GM12878 (cell line): ENCODE results near the gene AGPAT2. TPM values are rescaled to one million over a fixed set of nuclear protein-coding genes. Genes with fewer than 3 reads are reported as not detected.

Experiments used
- ATAC-seq: fragments of 200-7000 bp; cut with Tn5 transposase; 3 replicates; pipeline ENCODE4 v1.9.1; 2020; ENCODE audit warnings: mild to moderate bottlenecking, moderate library complexity
- BruUV-seq: library from RNA; stranded (reverse); fragments of 400-500 nt; replicated peaks from 2 replicates; lab custom pipeline; 2021; lab: Mats Ljungman, UMichigan
- CTCF ChIA-PET: fragments of 300-600 bp; sonication (Branson Sonifier 250); formaldehyde crosslinking; extraction: SDS; loops from one replicate; lab custom pipeline; 2021; ENCODE audit warnings: inconsistent platforms; lab: Yijun Ruan, JAX
- POLR2A ChIA-PET: fragments of 350-600 bp; formaldehyde crosslinking; extraction: SDS; loops from one replicate; lab custom pipeline; 2021; ENCODE audit warnings: inconsistent platforms; lab: Charles Lee
- RAD21 ChIA-PET: fragments of 300-600 bp; sonication (Branson Sonifier 250); formaldehyde crosslinking; loops from one replicate; lab custom pipeline; 2023; ENCODE audit warnings: antibody characterized with exemption; ENCODE audit not compliant: unreplicated experiment; lab: Charles Lee
- SMC1A ChIA-PET: fragments of 300-600 bp; sonication (Branson Sonifier 250); formaldehyde crosslinking; loops from one replicate; lab custom pipeline; 2023; ENCODE audit not compliant: unreplicated experiment, uncharacterized antibody; lab: Charles Lee
- DNase-seq: peaks from one replicate; pipeline ENCODE4 v3.0.0-alpha.2; 2011; ENCODE audit warnings: low read depth, low spot score
- FAIRE-seq: peaks from 3 replicates; lab custom pipeline; 2011; peaks lifted over from hg19 to GRCh38; lab: Jason Lieb, UNC
- H2AFZ ChIP-seq: 2 replicates; pipeline ENCODE4 v1.6.0; 2011; ENCODE audit warnings: low read depth, low read length, control low read depth; ENCODE audit not compliant: control insufficient read depth
- H3K27ac ChIP-seq: 2 replicates; pipeline ENCODE4 v1.5.1; 2011; ENCODE audit warnings: control low read depth; ENCODE audit not compliant: control insufficient read depth, insufficient read depth
- H3K27me3 ChIP-seq, 2 experiments: replicated peaks in 1 of 2; 2 replicates each; pipeline versions ENCODE4 v1.6.0 to v1.6.1; 2011; ENCODE audit warnings: low read length in 1 of 2; ENCODE audit not compliant: control insufficient read depth in 2 of 2, insufficient read depth in 2 of 2
- H3K36me3 ChIP-seq, 2 experiments: 2 replicates each; pipeline ENCODE4 v1.5.1; 2011; ENCODE audit warnings: low read length in 1 of 2; ENCODE audit not compliant: control insufficient read depth in 2 of 2, insufficient read depth in 2 of 2
- H3K4me1 ChIP-seq: 2 replicates; pipeline ENCODE4 v1.6.1; 2011; ENCODE audit warnings: mild to moderate bottlenecking, low read length, moderate library complexity, mixed read lengths; ENCODE audit not compliant: control insufficient read depth, insufficient read depth
- H3K4me2 ChIP-seq: 2 replicates; pipeline ENCODE4 v1.6.0; 2011; ENCODE audit warnings: control low read depth; ENCODE audit not compliant: control insufficient read depth, insufficient read depth
- H3K4me3 ChIP-seq: fragments of 200-600 bp; sonication (generic); 2 replicates; pipeline ENCODE4 v1.5.1; 2016
- H3K79me2 ChIP-seq: 2 replicates; pipeline ENCODE4 v1.6.0; 2011; ENCODE audit warnings: low read length; ENCODE audit not compliant: control insufficient read depth, insufficient read depth
- H3K9ac ChIP-seq: 2 replicates; pipeline ENCODE4 v1.8.0; 2011; ENCODE audit warnings: low read length, control low read depth, mixed read lengths; ENCODE audit not compliant: control insufficient read depth, insufficient read depth
- H3K9me3 ChIP-seq: replicated peaks from 3 replicates; pipeline ENCODE4 v1.5.1; 2011; ENCODE audit warnings: mild to moderate bottlenecking, low read length; ENCODE audit not compliant: control insufficient read depth, insufficient read depth
- H4K20me1 ChIP-seq: 2 replicates; pipeline ENCODE4 v1.6.0; 2011; ENCODE audit not compliant: control insufficient read depth, insufficient read depth
- ATF7 ChIP-seq: fragments of 450-650 bp; IDR thresholded peaks from 2 replicates; pipeline ENCODE4 v1.6.1; 2016; ENCODE audit warnings: low read depth, mild to moderate bottlenecking
- BMI1 ChIP-seq: fragments of 450-650 bp; IDR thresholded peaks from 2 replicates; pipeline ENCODE4 v1.6.1; 2016; ENCODE audit warnings: mild to moderate bottlenecking, moderate library complexity, borderline replicate concordance
- EGR1 ChIP-seq, 2 experiments: IDR thresholded peaks; 1 replicate in 1 of 2; 2 replicates in 1 of 2; pipeline ENCODE4 v1.6.1; 2011 to 2012; ENCODE audit warnings: low read depth in 2 of 2, low read length in 2 of 2, borderline replicate concordance in 1 of 2, mild to moderate bottlenecking in 1 of 2, moderate library complexity in 1 of 2
- FOS ChIP-seq: IDR thresholded peaks from 3 replicates; pipeline ENCODE4 v1.6.1; 2011; ENCODE audit warnings: borderline replicate concordance; ENCODE audit not compliant: insufficient read length; ENCODE audit errors: extremely low read depth
- FOXK2 ChIP-seq: fragments of 450-650 bp; IDR thresholded peaks from 2 replicates; pipeline ENCODE4 v1.6.1; 2017; ENCODE audit warnings: mild to moderate bottlenecking, moderate library complexity
- GABPA ChIP-seq: IDR thresholded peaks from 2 replicates; pipeline ENCODE4 v1.6.1; 2014; ENCODE audit warnings: antibody characterized with exemption, low read depth, mild to moderate bottlenecking, inconsistent platforms
- HDAC6 ChIP-seq: fragments of 200-600 bp; sonication (generic); IDR thresholded peaks from one replicate; pipeline ENCODE4 v1.8.0; 2017; ENCODE audit warnings: antibody characterized with exemption; ENCODE audit not compliant: unreplicated experiment
- NRF1 ChIP-seq: conservative IDR thresholded peaks from 2 replicates; pipeline ENCODE4 v1.6.1; 2011; ENCODE audit warnings: mild to moderate bottlenecking, low read depth, low read length, improper control_type of control experiment
- RELA ChIP-seq: fragments of 450-650 bp; IDR thresholded peaks from 2 replicates; pipeline ENCODE4 v1.8.0; 2014; ENCODE audit warnings: borderline replicate concordance; ENCODE audit not compliant: partially characterized antibody
- SKIL ChIP-seq: fragments of 450-650 bp; IDR thresholded peaks from 2 replicates; pipeline ENCODE4 v1.6.1; 2017; ENCODE audit warnings: mild to moderate bottlenecking, low read depth, inconsistent platforms; ENCODE audit not compliant: poor library complexity, severe bottlenecking
- SMC3 ChIP-seq: IDR thresholded peaks from 2 replicates; pipeline ENCODE4 v1.6.1; 2011; ENCODE audit warnings: low read length, improper control_type of control experiment, borderline replicate concordance
- SP1 ChIP-seq: IDR thresholded peaks from one replicate; pipeline ENCODE4 v1.6.1; 2011; ENCODE audit warnings: low read depth, low read length
- TAF1 ChIP-seq: IDR thresholded peaks from 2 replicates; pipeline ENCODE4 v1.6.1; 2011; ENCODE audit warnings: mild to moderate bottlenecking, low read depth, low read length, borderline replicate concordance
- TCF12 ChIP-seq: IDR thresholded peaks from 2 replicates; pipeline ENCODE4 v1.6.1; 2011; ENCODE audit warnings: low read depth, mild to moderate bottlenecking, low read length
- USF2 ChIP-seq: IDR thresholded peaks from 2 replicates; pipeline ENCODE4 v1.6.1; 2011; ENCODE audit warnings: low read depth, low read length, improper control_type of control experiment, borderline replicate concordance
- YBX1 ChIP-seq: fragments of 450-650 bp; IDR thresholded peaks from 2 replicates; pipeline ENCODE4 v1.6.1; 2016; ENCODE audit warnings: antibody characterized with exemption
- ZNF207 ChIP-seq: fragments of 450-650 bp; IDR thresholded peaks from 2 replicates; pipeline ENCODE4 v1.6.1; 2014; ENCODE audit warnings: antibody characterized with exemption, mild to moderate bottlenecking, borderline replicate concordance
- WGBS: methylation state at CpG from one replicate; pipeline ENCODE4 v1.1.6; 2016; ENCODE audit warnings: low lambda C conversion rate; ENCODE audit not compliant: insufficient replicate concordance, insufficient coverage; ENCODE audit errors: missing lambda C conversion rate; 5-methylcytosine and 5-hydroxymethylcytosine counted together
- in situ Hi-C: fragments of 300-500 bp; cut with MboI; formaldehyde crosslinking; loops from 9 replicates; pipeline ENCODE4 v1.14.3; 2018; ENCODE audit warnings: mixed read lengths
- intact Hi-C: fragments of 100-400 bp; cut with micrococcal nuclease; formaldehyde crosslinking; loops from one replicate; pipeline ENCODE4 v1.14.2; 2022; ENCODE audit not compliant: unreplicated experiment
- polyA plus RNA-seq, 11 experiments: library from polyadenylated mRNA; depleted of rRNA in 4 of 11; unstranded in 6 of 11; stranded (reverse) in 5 of 11; fragments of >200 nt; fragmentation: Nextera tagmentation in 4 of 11; fragmentation: Illumina TruSeq in 1 of 11; extraction: Ambion mirVana in 4 of 11; extraction: Trizol in 1 of 11; gene quantifications; 1 replicate in 1 of 11; 2 replicates in 10 of 11; pipeline versions ENCODE4 v1.2.1 to v1.2.3, GENCODE V29; 2011 to 2016; ENCODE audit warnings: inconsistent platforms in 2 of 11, missing spikeins in 2 of 11, low read depth in 1 of 11
- total RNA-seq, 4 experiments: library from RNA; depleted of rRNA in 3 of 4; stranded (reverse); fragments of >200 nt in 3 of 4; fragmentation: Illumina TruSeq in 1 of 4; extraction: Trizol in 1 of 4; gene quantifications; 2 replicates each; pipeline versions ENCODE4 v1.2.1 to v1.2.3, GENCODE V29; 2013 to 2021
- TF ChIP-seq, protein P1 (sequence below): fragments of 150-350 bp; IDR thresholded peaks from 2 replicates; pipeline ENCODE4 v1.6.1; 2014; ENCODE audit warnings: mild to moderate bottlenecking, low read depth, low read length

The AGPAT2 gene
- total and polyA plus RNA-seq, 10 of the 15 experiments (the other 5 are each of a cell fraction or from before 2014, with no cell fraction given), result 0.10 to 28.5 (median 18.2) TPM

DNA sequence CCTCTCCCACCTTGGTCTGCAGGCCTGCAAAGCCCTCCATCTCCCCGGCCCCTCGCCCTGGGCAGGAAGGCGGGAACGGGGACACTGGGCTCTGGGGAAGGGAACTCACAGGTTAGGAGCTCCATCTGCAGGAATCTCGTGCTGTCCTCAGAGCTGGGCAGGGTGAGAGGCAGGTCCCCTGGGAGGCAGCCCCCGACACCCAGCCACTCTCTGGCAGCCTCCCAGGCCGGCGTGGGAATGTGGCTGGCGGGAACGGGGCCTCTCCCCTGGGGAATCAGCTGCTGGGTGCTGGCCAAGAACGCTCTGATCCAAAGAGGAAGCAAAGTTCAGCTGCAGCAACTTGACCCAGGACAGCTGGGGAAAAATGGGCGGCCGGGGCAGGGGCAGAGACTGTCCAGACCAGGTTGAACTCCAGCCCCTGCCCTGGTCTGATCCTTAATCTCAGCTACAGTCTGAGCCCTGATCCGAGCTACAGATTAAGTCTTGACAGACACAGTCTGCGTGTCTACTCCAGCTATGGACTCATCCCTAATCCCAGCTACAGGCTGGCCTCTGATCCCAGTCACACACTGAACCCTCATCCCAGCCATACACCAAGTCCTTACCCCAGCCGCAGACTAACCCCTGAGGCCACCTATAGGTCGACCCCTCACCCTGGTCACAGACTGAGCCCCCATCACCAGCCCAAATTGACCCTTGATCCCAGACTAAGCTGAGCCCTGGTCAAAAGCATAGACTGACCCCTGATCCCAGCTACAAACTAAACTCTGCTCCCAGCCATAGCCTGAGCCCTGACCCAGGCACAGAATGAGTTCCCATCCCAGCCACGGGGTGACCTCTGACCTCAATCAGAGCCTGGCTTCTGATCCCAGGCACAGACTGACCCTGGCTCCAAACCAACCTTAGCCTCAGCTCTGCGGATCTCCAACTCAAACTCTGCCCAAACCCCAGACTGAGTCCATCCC, 61.9 kb downstream of the AGPAT2 start:
- DNase-seq (no peak), FAIRE-seq (no peak), ATAC-seq (no peak; the same call in 1 of the 3 replicates)
- no peaks in the 10 kb centered on the region for H3K79me2 ChIP-seq
- no peak overlapping the region for H3K4me2 ChIP-seq
- H3K9me3 ChIP-seq, result no peaks in the 10 kb centered on the region
- in situ Hi-C loops, result loop anchor here (5.0 kb wide), 1 partner anchor 133 kb away; no protein-coding TSS in a partner anchor
- H3K27ac ChIP-seq, result no peak overlapping the region
- RAD21 ChIA-PET, result interaction anchor here (0.6 to 7.7 kb wide), 9 partner anchors 62 to 204 kb away, joined by 3 to 126 read pairs (median 5); partner anchors contain the start of gene NOTCH1
- CTCF ChIA-PET, result interaction anchor here (0.8 to 8.5 kb wide), 11 partner anchors 9 to 138 kb away, joined by 3 to 223 read pairs (median 4); no protein-coding TSS in a partner anchor
- POLR2A ChIA-PET, result interaction anchor here (0.6 to 1.9 kb wide), 4 partner anchors 87 to 147 kb away, joined by 3 to 7 read pairs (median 4); no protein-coding TSS in a partner anchor
- H3K4me3 ChIP-seq, result no peak overlapping the region
- no TSS peak for BruUV-seq
- no peaks in the 10 kb centered on the region for H3K36me3 ChIP-seq
- intact Hi-C loops, result no loop called here
- SMC1A ChIA-PET, result interaction anchor here (0.7 to 3.8 kb wide), 9 partner anchors 13 to 216 kb away, joined by 3 to 60 read pairs (median 5); no protein-coding TSS in a partner anchor
- no peaks in the 10 kb centered on the region; the same call in 1 of the 2 replicates for H3K4me1 ChIP-seq
- H4K20me1 ChIP-seq, result no peaks in the 10 kb centered on the region
- WGBS, result 21% methylated on average over 18 of the region's 19 CpGs
- no peak overlapping the region for H3K9ac ChIP-seq
- no peaks in the 10 kb centered on the region; a peak in 1 of 4 replicates for H3K27me3 ChIP-seq
- H2AFZ ChIP-seq, result no peak overlapping the region
- TF ChIP-seq NRF1 (no peak), YBX1 (no peak), ZNF207 (no peak), GABPA (no peak), EGR1 (IDR thresholded peaks at IDR 0.05; ENCODE audit: borderline replicate concordance in 1 of 2, low read depth in 2 of 2, low read length in 2 of 2) (no peak), SP1 (no peak), FOS (no peak), SMC3 (peak; percentile 55; the same call in 1 of the 2 replicates), RELA (peak; percentile 14), ATF7 (no peak), FOXK2 (no peak), TAF1 (no peak), TCF12 (0 out of 2 replicates have a peak, but pooled peaks have one; percentile 26), SKIL (no peak), BMI1 (no peak), HDAC6 (no peak), USF2 (no peak)
- TF ChIP-seq, protein P1, sequence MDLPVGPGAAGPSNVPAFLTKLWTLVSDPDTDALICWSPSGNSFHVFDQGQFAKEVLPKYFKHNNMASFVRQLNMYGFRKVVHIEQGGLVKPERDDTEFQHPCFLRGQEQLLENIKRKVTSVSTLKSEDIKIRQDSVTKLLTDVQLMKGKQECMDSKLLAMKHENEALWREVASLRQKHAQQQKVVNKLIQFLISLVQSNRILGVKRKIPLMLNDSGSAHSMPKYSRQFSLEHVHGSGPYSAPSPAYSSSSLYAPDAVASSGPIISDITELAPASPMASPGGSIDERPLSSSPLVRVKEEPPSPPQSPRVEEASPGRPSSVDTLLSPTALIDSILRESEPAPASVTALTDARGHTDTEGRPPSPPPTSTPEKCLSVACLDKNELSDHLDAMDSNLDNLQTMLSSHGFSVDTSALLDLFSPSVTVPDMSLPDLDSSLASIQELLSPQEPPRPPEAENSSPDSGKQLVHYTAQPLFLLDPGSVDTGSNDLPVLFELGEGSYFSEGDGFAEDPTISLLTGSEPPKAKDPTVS, result no peak
